Measurements from ENCODE around the gene TAS1R2. TPM values are rescaled to one million over a fixed set of nuclear protein-coding genes. Genes with fewer than 3 reads are reported as not detected.
"Not testable (repeated sequence)": the region's sequence is repeated elsewhere in the genome, so short reads cannot be mapped to it uniquely, and the experiment has no call there.

TAS1R2 gene
- total RNA-seq, 1 donor from 2014 or later, result 0.98 TPM

- Histone ChIP-seq H3K9me3 (no peaks in the 10 kb centered on the region), H3K4me3 (no peak overlapping the region), H3K27ac (no peak overlapping the region), H3K36me3 (no peaks in the 10 kb centered on the region), H3K27me3 (no peaks in the 10 kb centered on the region), H3K4me1 (peaks cover 39% of the 10 kb centered on the region)
- intact Hi-C loops (cut with DNase I), result loop anchor here (10.0 kb wide), 1 partner anchor 195 kb away; no protein-coding TSS in a partner anchor
- DNase-seq (ENCODE audit: extremely low spot score in 2 of 2), result no peak
- TF ChIP-seq CTCF (IDR thresholded peaks at IDR 0.05) (no peak), POLR2AphosphoS5 (IDR thresholded peaks at IDR 0.05; ENCODE audit: insufficient read depth in 1 of 2, low read depth in 1 of 2) (no peak), POLR2A (IDR thresholded peaks at IDR 0.05) (no peak)
Measured at GRCh38 chr1:18899363-18900049, 40.0 kb upstream of the TAS1R2 start.

DNA sequence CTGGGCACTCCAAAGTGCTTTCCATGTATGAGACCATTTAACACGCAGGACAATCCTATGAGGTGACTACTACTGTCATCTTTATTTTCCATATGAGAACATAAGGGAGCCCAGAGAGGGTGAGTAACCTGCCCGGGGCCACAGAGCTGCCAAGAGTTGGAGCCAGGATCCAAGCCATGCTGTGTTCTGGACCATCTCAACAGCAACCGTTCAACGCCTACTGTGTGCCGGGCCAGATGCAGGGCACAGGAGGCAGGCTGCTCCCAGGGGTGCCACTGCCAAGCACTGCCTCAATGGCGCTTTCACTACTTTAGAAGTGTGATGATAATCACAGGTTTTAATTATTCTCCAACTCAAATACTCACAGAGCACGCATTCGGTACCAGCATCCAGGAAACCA is 39.1 kb upstream of the TAS1R2 start:
- Histone ChIP-seq H3K27ac (no peak overlapping the region), H3K9me3 (no peaks in the 10 kb centered on the region), H3K4me1 (peaks cover 35% of the 10 kb centered on the region), H3K27me3 (no peaks in the 10 kb centered on the region), H3K36me3 (no peaks in the 10 kb centered on the region), H3K4me3 (no peak overlapping the region)
- intact Hi-C loops (cut with DNase I), result no loop called here
- TF ChIP-seq POLR2AphosphoS5 (IDR thresholded peaks at IDR 0.05; ENCODE audit: insufficient read depth in 1 of 2, low read depth in 1 of 2) (no peak), POLR2A (IDR thresholded peaks at IDR 0.05) (no peak), CTCF (IDR thresholded peaks at IDR 0.05) (no peak)
- DNase-seq (ENCODE audit: extremely low spot score in 2 of 2), result no peak

- intact Hi-C loops (cut with DNase I), result no loop called here
- Histone ChIP-seq H3K4me3 (no peak overlapping the region), H3K36me3 (no peaks in the 10 kb centered on the region), H3K27me3 (no peaks in the 10 kb centered on the region), H3K4me1 (peaks cover 12% of the 10 kb centered on the region), H3K27ac (no peak overlapping the region), H3K9me3 (no peaks in the 10 kb centered on the region)
- no peak for DNase-seq (ENCODE audit: extremely low spot score in 2 of 2)
- TF ChIP-seq POLR2AphosphoS5 (IDR thresholded peaks at IDR 0.05; ENCODE audit: insufficient read depth in 1 of 2, low read depth in 1 of 2) (no peak), CTCF (IDR thresholded peaks at IDR 0.05) (no peak), POLR2A (IDR thresholded peaks at IDR 0.05) (no peak)
Measured at GRCh38 chr1:18895317-18895716, 35.9 kb upstream of the TAS1R2 start.

GRCh38 chr1:18893120-18893519 is 33.7 kb upstream of the TAS1R2 start:
- no peak for DNase-seq (ENCODE audit: extremely low spot score in 2 of 2)
- intact Hi-C loops (cut with DNase I), result no loop called here

GRCh38 chr1:18891858-18892257 is 32.4 kb upstream of the TAS1R2 start:
- intact Hi-C loops (cut with DNase I); H3K27me3 ChIP-seq; H3K36me3 ChIP-seq; H3K9me3 ChIP-seq; H3K27ac ChIP-seq; H3K4me1 ChIP-seq; H3K4me3 ChIP-seq; DNase-seq (ENCODE audit: extremely low spot score in 2 of 2): not testable (repeated sequence)

More at GRCh38 chr1:18893120-18893519, 33.7 kb upstream of the TAS1R2 start:
- Histone ChIP-seq H3K9me3 (no peaks in the 10 kb centered on the region), H3K27ac (no peak overlapping the region), H3K36me3 (no peaks in the 10 kb centered on the region), H3K4me3 (no peak overlapping the region), H3K4me1 (no peaks in the 10 kb centered on the region), H3K27me3 (no peaks in the 10 kb centered on the region)
- TF ChIP-seq POLR2A (IDR thresholded peaks at IDR 0.05), result no peak

DNA sequence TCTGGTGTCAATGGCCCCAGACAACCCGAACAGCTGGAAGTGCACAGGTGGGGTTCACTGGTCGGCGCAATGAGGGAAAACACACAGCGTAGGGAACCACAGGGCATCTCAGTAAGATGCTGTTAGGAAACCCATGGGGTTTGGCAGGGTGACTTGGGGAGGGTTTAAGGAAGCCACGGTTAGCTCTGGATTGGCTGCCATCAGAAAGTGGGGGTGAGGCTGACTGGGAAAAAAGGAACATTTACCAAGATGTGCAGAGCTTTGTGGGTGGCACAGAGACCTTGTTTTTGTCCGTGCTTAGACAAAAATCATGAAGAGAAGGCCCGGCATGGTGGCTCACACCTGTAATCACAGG is 31.9 kb upstream of the TAS1R2 start:
- TF ChIP-seq POLR2AphosphoS5 (IDR thresholded peaks at IDR 0.05; ENCODE audit: insufficient read depth in 1 of 2, low read depth in 1 of 2) (no peak), POLR2A (IDR thresholded peaks at IDR 0.05) (no peak), CTCF (IDR thresholded peaks at IDR 0.05) (no peak)
- no peaks in the 10 kb centered on the region for H3K27me3 ChIP-seq
- no peaks in the 10 kb centered on the region for H3K36me3 ChIP-seq
- no peaks in the 10 kb centered on the region for H3K9me3 ChIP-seq
- no peak for DNase-seq (ENCODE audit: extremely low spot score in 2 of 2)
- intact Hi-C loops (cut with DNase I), result no loop called here
- H3K4me3 ChIP-seq, result no peak overlapping the region
- no peak overlapping the region for H3K27ac ChIP-seq
- no peaks in the 10 kb centered on the region for H3K4me1 ChIP-seq
